ENCODE data around the gene DCUN1D2.

GRCh38 chr13:113460064-113460555 is 30.4 kb downstream of the DCUN1D2 start:
- no peak for TF ChIP-seq POLR2A (IDR thresholded peaks at IDR 0.05)
- TF ChIP-seq CTCF (IDR thresholded peaks at IDR 0.05 in 8 of 11, conservative IDR thresholded peaks at IDR 0.05 in 3 of 11) = no peak
- TF ChIP-seq POLR2AphosphoS5 (IDR thresholded peaks at IDR 0.05) = no peak

Measured in spleen (tissue), 7 donors.